Neuronal stem cell (in vitro differentiated cells): ENCODE results near the gene PPIE.
A peak's percentile ranks its signal among the peaks of the same experiment; 100 is the strongest.
"Not testable (repeated sequence)": the region's sequence is repeated elsewhere in the genome, so short reads cannot be mapped to it uniquely, and the experiment has no call there.

ENCODE experiments used
- DNase-seq: peaks from one replicate; pipeline ENCODE4 v3.0.0-alpha.2; 2013; ENCODE audit warnings: low spot score
- H2AFZ ChIP-seq: one replicate; pipeline ENCODE4 v1.6.1; 2013; ENCODE audit warnings: mild to moderate bottlenecking, low read length, inconsistent platforms
- H2AK5ac ChIP-seq: 2 replicates; pipeline ENCODE4 v1.6.1; 2013; ENCODE audit warnings: low read depth, mild to moderate bottlenecking, inconsistent platforms, low read length, moderate library complexity, mixed read lengths
- H2BK120ac ChIP-seq: 2 replicates; pipeline ENCODE4 v1.6.1; 2013; ENCODE audit warnings: low read depth, mild to moderate bottlenecking, inconsistent platforms, low read length, moderate library complexity, mixed read lengths
- H2BK12ac ChIP-seq: one replicate; pipeline ENCODE4 v1.6.1; 2013; ENCODE audit warnings: low read length, inconsistent platforms
- H2BK15ac ChIP-seq: 2 replicates; pipeline ENCODE4 v1.6.1; 2013; ENCODE audit warnings: mild to moderate bottlenecking, low read length, inconsistent platforms, mixed read lengths
- H2BK5ac ChIP-seq: one replicate; pipeline ENCODE4 v1.6.1; 2013; ENCODE audit warnings: inconsistent platforms, mild to moderate bottlenecking, low read length, moderate library complexity
- H3K14ac ChIP-seq: one replicate; pipeline ENCODE4 v1.6.1; 2013; ENCODE audit warnings: low read length, inconsistent platforms
- H3K18ac ChIP-seq: 2 replicates; pipeline ENCODE4 v1.6.1; 2013; ENCODE audit warnings: low read length, inconsistent platforms
- H3K23ac ChIP-seq: 2 replicates; pipeline ENCODE4 v1.6.1; 2013; ENCODE audit warnings: low read depth, mild to moderate bottlenecking, mixed read lengths, low read length, inconsistent platforms; ENCODE audit not compliant: poor library complexity
- H3K27ac ChIP-seq: replicated peaks from 3 replicates; pipeline ENCODE4 v1.5.1; 2013; ENCODE audit warnings: low read length, inconsistent platforms
- H3K27me3 ChIP-seq, 3 experiments: 2 replicates each; pipeline ENCODE4 v1.6.1; 2013; ENCODE audit warnings: low read length in 3 of 3, mild to moderate bottlenecking in 2 of 3, inconsistent platforms in 1 of 3, low read depth in 1 of 3, mixed read lengths in 1 of 3, moderate library complexity in 1 of 3; ENCODE audit not compliant: control insufficient read depth in 3 of 3, insufficient read depth in 3 of 3
- H3K36me3 ChIP-seq, 2 donors: replicated peaks in 1 of 2; 2 replicates each; pipeline ENCODE4 v1.6.1; 2013; ENCODE audit warnings: low read length in 2 of 2; ENCODE audit not compliant: control insufficient read depth in 2 of 2, insufficient read depth in 2 of 2
- H3K4ac ChIP-seq: 2 replicates; pipeline ENCODE4 v1.6.1; 2013; ENCODE audit warnings: inconsistent platforms, mild to moderate bottlenecking, low read length, moderate library complexity
- H3K4me1 ChIP-seq, 2 donors: 1 replicate in 1 of 2; 2 replicates in 1 of 2; pipeline ENCODE4 v1.6.1; 2013; ENCODE audit warnings: low read length in 2 of 2, low read depth in 1 of 2; ENCODE audit not compliant: control insufficient read depth in 2 of 2, insufficient read depth in 1 of 2
- H3K4me2 ChIP-seq: one replicate; pipeline ENCODE4 v1.6.1; 2013; ENCODE audit warnings: mild to moderate bottlenecking, low read length, inconsistent platforms; ENCODE audit not compliant: insufficient read depth, poor library complexity, severe bottlenecking
- H3K4me3 ChIP-seq, 2 donors: 2 replicates each; pipeline ENCODE4 v1.5.1; 2013; ENCODE audit warnings: low read length in 2 of 2, mild to moderate bottlenecking in 2 of 2, inconsistent platforms in 1 of 2, moderate library complexity in 1 of 2
- H3K79me1 ChIP-seq: one replicate; pipeline ENCODE4 v1.6.1; 2013; ENCODE audit warnings: low read depth, mild to moderate bottlenecking, inconsistent platforms, low read length, moderate library complexity
- H3K9ac ChIP-seq: one replicate; pipeline ENCODE4 v1.6.1; 2013; ENCODE audit warnings: mild to moderate bottlenecking, low read depth, low read length, inconsistent platforms; ENCODE audit not compliant: poor library complexity
- H3K9me3 ChIP-seq, 2 donors: replicated peaks in 1 of 2; 2 replicates each; pipeline versions ENCODE3 to v1.6.1; 2013; ENCODE audit warnings: low read length in 2 of 2, mild to moderate bottlenecking in 2 of 2, inconsistent platforms in 1 of 2, low read depth in 1 of 2, mixed read lengths in 1 of 2, moderate library complexity in 1 of 2; ENCODE audit not compliant: control insufficient read depth in 2 of 2, insufficient read depth in 1 of 2
- H4K8ac ChIP-seq: one replicate; pipeline ENCODE4 v1.6.1; 2013; ENCODE audit warnings: low read depth, mild to moderate bottlenecking, inconsistent platforms, low read length, moderate library complexity
- H4K91ac ChIP-seq: one replicate; pipeline ENCODE4 v1.6.1; 2013; ENCODE audit warnings: low read length, low read depth, mild to moderate bottlenecking, inconsistent platforms; ENCODE audit not compliant: poor library complexity
- WGBS, 2 donors: extraction: QIAGEN DNeasy Blood & Tissue Kit; methylation state at CpG; one replicate each; pipeline ENCODE4 v1.1.7; 2013; ENCODE audit warnings: missing lambda C conversion rate in 2 of 2, mixed read lengths in 1 of 2; ENCODE audit not compliant: insufficient read length in 2 of 2, insufficient replicate concordance in 1 of 2; ENCODE audit errors: extremely low coverage in 2 of 2; 5-methylcytosine and 5-hydroxymethylcytosine counted together

The PPIE gene

GRCh38 chr1:39786303-39787107 is 47.8 kb downstream of the PPIE start:
- H2AK5ac ChIP-seq, H3K23ac ChIP-seq, H3K4me3 ChIP-seq, H2BK120ac ChIP-seq, H3K27ac ChIP-seq, H3K4me2 ChIP-seq, H3K79me1 ChIP-seq, H2AFZ ChIP-seq, H3K4ac ChIP-seq, H2BK5ac ChIP-seq, H3K9ac ChIP-seq, H3K9me3 ChIP-seq, H4K91ac ChIP-seq, H3K36me3 ChIP-seq, H3K4me1 ChIP-seq, DNase-seq: not testable (repeated sequence)
- WGBS, 2 donors = no CpG with 5 or more reads among the region's 12 CpGs
- peak overlapping the region; percentile 6 for H3K14ac ChIP-seq
- peaks cover 22 to 67% (median 31%) of the 10 kb centered on the region in 3 experiments for H3K27me3 ChIP-seq
- H2BK12ac ChIP-seq = peak overlapping the region; percentile 22
- H3K18ac ChIP-seq = peak overlapping the region; percentile 71
- peak overlapping the region; percentile 83 for H2BK15ac ChIP-seq
- peak overlapping the region; percentile 43 for H4K8ac ChIP-seq

DNA sequence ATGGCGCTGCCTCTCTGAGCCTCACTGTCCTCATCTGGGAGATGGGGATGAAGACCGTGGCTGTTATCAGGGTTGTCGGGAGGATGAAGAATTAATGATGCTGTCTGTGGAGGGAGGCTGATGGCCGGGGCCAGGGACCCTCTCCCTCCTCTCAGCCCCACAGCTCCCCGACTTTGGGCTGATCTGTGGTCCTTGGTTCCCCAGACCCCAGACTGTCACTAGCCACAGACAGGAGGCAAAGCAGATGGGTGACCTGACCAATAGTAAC is 48.4 kb downstream of the PPIE start:
- H3K27me3 ChIP-seq = peaks cover 22 to 70% (median 31%) of the 10 kb centered on the region in 3 experiments
- H3K4ac ChIP-seq, H2AFZ ChIP-seq, H3K14ac ChIP-seq, H2BK5ac ChIP-seq, H3K79me1 ChIP-seq, H3K36me3 ChIP-seq, H3K9ac ChIP-seq, DNase-seq, H3K18ac ChIP-seq, H4K8ac ChIP-seq, H2BK120ac ChIP-seq, H3K4me1 ChIP-seq, H3K27ac ChIP-seq, H3K4me3 ChIP-seq, H2AK5ac ChIP-seq, H3K4me2 ChIP-seq, H4K91ac ChIP-seq, H3K23ac ChIP-seq, H3K9me3 ChIP-seq: not testable (repeated sequence)
- peak overlapping the region; percentile 83 for H2BK15ac ChIP-seq
- WGBS, 2 donors = no CpG with 5 or more reads among the region's 5 CpGs
- peak overlapping the region; percentile 22 for H2BK12ac ChIP-seq

DNA sequence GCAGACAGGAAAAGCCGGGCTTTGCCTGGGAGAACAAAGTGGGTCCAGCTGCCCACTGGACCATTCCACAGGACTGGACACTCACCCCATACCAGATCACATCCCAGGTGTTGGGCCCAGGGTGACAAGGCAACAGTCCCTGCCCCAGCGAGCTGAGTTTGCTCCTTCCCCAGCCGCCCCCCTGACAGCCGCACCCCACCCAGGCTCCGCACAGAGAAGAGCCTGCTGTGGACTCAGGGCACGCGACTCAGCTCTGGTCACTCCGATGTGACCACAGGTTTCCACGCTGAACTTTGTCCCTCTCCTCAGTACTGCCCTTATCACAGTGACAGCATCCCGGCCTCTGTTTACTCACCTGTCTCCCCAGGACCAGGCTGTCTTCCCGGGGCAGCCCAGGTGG is 48.8 kb downstream of the PPIE start:
- H3K4me1 ChIP-seq = peaks cover 0 to 7% of the 10 kb centered on the region in 2 donors
- WGBS, 2 donors = no CpG with 5 or more reads among the region's 11 CpGs
- H3K23ac ChIP-seq = no peak overlapping the region
- H4K91ac ChIP-seq = no peak overlapping the region
- H3K14ac ChIP-seq = no peak overlapping the region
- H3K9ac ChIP-seq = no peak overlapping the region
- H2AFZ ChIP-seq = no peak overlapping the region
- no peak overlapping the region for H3K4me2 ChIP-seq
- H2BK15ac ChIP-seq = peak overlapping the region; percentile 67
- no peak overlapping the region for H3K4ac ChIP-seq
- H3K27me3 ChIP-seq = peaks cover 22 to 71% (median 31%) of the 10 kb centered on the region in 3 experiments
- no peak overlapping the region for H3K4me3 ChIP-seq
- H2AK5ac ChIP-seq = peak overlapping the region; percentile 63
- no peak overlapping the region for H2BK5ac ChIP-seq
- no peak overlapping the region for H3K27ac ChIP-seq
- no peak overlapping the region for H2BK12ac ChIP-seq
- no peaks in the 10 kb centered on the region for H3K36me3 ChIP-seq
- H4K8ac ChIP-seq = no peak overlapping the region
- no peaks in the 10 kb centered on the region for H3K79me1 ChIP-seq
- no peak for DNase-seq
- H2BK120ac ChIP-seq = no peak overlapping the region
- no peak overlapping the region for H3K18ac ChIP-seq
- no peaks in the 10 kb centered on the region for H3K9me3 ChIP-seq

DNA sequence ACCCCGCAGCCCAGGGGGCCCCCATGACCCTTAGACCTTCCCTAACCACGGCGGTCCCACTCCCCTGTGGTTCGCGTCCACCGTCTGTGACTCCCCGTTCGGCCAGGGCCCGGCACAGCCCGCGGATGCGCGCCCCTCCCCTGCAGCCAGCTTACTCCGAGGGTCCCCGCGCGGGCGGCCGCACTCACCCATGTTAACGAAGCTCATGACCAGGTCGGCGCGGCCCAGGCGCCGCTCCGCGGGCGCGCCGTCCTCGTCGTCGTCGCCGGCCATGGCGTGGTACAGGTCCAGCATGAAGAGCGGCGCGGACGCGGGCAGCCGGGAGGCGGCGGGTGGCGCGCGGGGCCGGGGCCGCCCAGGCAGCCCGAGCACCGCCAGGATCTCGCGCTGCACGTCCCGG is 49.3 kb downstream of the PPIE start:
- WGBS, 2 donors = no CpG with 5 or more reads among the region's 55 CpGs

More for the DNA sequence above, 49.3 kb downstream of the PPIE start:
- H2BK15ac ChIP-seq, H2BK120ac ChIP-seq, H3K27ac ChIP-seq, H3K79me1 ChIP-seq, H3K9me3 ChIP-seq, H4K8ac ChIP-seq, H3K14ac ChIP-seq, DNase-seq, H2AFZ ChIP-seq, H3K23ac ChIP-seq, H2BK12ac ChIP-seq, H4K91ac ChIP-seq, H3K4ac ChIP-seq, H3K4me1 ChIP-seq, H2AK5ac ChIP-seq, H3K9ac ChIP-seq, H3K36me3 ChIP-seq, H3K4me3 ChIP-seq, H3K18ac ChIP-seq, H2BK5ac ChIP-seq: not testable (repeated sequence)
- H3K4me2 ChIP-seq = peak overlapping the region; percentile 49
- peaks cover 22 to 75% (median 31%) of the 10 kb centered on the region in 3 experiments for H3K27me3 ChIP-seq
